GM21367 (cell line): Measurements from ENCODE around the gene GRAMD1B.

ENCODE experiments used
- ATAC-seq: cut with Tn5 transposase; IDR thresholded peaks from one replicate; pipeline ENCODE4 v1.9.1; 2021; ENCODE audit not compliant: unreplicated experiment

The GRAMD1B gene

GRCh38 chr11:123429913-123430720 is at the start of gene GRAMD1B:
GRAMD1B (plus strand) TSS chr11:123430269; CDS start chr11:123430793, 524 bp downstream.
- peak; percentile 71 for ATAC-seq

DNA sequence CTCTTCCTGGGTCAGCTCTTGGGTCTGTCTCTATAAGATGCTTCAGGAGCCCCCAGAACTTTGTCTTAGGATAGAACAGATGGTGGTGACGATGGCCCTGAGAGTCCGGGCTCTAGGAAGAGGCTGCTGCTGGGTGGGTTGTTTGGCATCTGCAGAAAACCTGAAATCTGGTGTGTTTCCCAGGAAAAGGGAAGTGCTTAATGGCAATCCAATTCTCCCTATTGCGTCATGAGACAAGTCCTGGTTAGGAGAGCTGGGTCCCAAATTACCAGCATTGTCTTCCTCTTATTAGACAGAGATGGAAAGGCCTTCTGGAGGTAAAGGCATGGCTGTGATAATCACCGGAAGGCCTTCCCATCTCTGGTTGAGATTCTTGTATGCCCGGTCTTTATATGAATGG is 48.9 kb upstream of the GRAMD1B start:
- no peak for ATAC-seq

GRCh38 chr11:123381817-123382554 is 48.1 kb upstream of the GRAMD1B start:
- ATAC-seq = peak; percentile 80

GRCh38 chr11:123382555-123383074 is 47.5 kb upstream of the GRAMD1B start:
- no peak for ATAC-seq

DNA sequence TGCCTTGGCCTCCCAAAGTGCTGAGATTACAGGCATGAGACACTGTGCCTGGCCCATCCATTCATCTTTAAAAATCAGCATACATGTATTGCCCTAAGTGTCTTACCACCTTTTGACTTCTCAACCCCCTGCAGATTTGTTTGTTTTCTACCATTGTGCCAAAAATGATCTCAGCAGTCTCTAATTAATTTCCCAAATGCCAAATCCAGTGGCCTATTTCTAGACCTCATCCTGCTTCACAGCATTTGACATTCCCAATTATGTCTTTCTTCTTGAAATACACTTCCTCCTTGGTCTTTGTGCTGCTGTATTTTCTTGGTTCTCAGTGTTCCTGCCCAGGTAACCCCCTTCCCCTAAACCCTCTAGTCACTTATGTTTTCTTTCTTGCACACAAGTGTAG is 46.0 kb upstream of the GRAMD1B start:
- ATAC-seq = no peak

DNA sequence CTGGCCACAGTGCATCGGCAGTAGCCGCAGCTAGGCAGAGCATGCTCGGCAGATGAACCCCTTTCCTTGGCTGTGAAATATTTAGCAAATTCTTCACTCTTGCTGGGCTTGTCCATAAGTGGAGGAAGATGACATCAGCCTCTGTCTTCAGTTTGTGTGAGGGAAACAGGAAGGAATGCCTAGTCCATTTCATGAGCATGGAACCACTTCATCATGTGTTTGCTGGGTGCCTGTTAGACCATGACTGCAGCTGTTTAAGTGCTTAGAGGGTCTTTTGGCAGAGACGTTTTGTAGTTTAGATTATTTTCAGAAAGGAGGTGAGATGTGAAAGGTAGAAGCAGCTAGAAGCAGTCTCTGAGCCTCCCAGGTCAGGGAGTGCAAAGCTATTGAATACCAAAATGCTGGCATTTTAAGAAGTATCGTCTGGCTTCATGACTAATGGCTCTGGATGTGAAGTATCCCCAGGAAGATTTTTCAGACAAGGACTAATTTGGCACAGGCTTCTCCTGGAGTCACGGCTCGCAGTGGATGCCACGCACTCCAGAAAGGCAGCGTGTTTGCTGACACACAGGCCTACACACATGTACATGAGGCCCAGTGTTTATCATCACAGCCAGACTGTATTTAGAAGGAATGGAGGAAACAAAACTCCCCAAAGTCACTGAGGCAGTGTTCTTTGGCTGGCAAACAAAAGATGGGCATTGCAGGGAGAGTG is 43.1 kb upstream of the GRAMD1B start:
- no peak for ATAC-seq

- ATAC-seq = no peak
Measured at GRCh38 chr11:123388640-123389039, 41.4 kb upstream of the GRAMD1B start.

GRCh38 chr11:123390146-123390545 is 39.9 kb upstream of the GRAMD1B start:
- no peak for ATAC-seq

GRCh38 chr11:123391646-123392348 is 38.3 kb upstream of the GRAMD1B start:
- ATAC-seq = no peak

DNA sequence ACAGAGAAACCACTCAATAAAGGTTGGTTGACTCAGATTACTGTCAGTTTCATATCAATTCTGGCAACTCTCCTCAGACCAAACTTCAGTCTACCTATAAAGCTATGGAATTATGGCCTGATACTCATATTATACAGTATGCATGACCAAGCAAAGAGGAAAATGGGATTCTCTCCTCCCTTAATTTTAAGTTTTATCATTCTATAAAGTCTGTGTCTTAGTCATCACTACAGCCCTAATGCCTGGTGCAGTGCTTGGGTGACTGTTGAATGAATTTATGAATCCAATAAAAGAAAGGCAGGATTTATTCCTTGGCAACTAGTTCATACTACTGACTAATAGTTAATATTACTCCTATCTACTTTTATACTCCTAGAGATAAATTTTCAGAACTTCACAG is 37.6 kb upstream of the GRAMD1B start:
- no peak for ATAC-seq

DNA sequence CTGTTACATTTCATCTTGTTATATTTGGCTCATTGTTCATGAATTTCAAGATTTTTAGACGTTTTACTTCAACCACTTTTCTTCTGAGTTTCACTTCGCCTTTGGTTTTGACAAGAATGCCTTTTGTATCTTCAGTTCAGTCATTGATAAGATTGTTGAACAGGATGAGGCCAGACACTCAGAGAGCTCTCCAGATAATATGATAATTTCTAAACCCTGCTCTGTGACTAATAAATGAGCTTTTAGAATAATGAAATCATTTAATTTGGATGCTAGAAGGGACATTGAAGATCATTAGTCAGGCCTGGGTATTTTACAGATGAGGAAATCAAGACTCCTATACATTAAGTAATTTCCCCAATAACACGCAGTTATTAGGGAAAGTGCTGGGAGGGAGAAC is 37.2 kb upstream of the GRAMD1B start:
- ATAC-seq = no peak

- no peak for ATAC-seq
Measured at GRCh38 chr11:123393312-123393927, 36.6 kb upstream of the GRAMD1B start.

DNA sequence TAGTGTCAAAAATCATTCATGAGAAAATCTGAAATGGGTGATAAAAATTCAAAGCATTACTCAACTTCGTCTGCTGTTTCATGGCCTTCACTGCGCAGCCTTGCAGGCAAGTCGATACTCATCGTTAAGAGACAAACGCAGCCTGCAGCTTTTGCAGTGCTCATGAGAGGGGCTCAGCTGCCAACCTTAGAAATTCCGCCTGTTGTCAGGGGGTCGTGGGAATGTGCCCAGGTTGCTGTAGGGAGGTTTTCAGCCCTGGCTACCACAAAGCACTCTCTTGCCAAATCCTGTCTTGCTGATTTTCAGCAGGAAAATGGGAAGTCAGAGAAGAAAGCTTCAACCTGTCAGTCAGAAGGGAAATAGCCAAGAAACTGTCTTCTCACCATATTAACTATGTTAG is 25.4 kb upstream of the GRAMD1B start:
- no peak for ATAC-seq

DNA sequence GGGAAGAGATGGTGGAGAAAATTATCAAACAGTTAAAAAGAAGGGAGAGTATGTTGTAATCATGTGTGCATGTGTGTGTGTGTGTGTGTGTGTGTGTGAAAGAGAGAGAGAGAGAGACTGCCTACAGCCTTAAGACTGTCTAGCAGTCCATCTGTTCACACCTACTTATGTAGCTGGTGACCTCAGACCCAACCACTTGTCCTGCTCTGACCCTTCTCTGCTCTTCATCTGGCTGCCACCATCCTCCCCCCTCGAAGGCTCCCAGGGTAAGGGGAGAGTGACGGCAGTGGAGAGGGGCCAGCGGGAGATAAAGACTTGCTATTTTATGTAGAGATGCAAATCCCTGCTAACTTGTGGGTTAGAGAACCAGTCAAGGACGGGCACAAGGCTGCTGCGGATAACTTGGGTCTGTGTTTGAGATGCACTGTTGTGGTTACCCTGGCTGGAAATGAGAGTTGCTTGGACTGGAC is 24.9 kb upstream of the GRAMD1B start:
- no peak for ATAC-seq

- ATAC-seq = no peak
Measured at GRCh38 chr11:123406441-123407129, 23.5 kb upstream of the GRAMD1B start.

- ATAC-seq = no peak
Measured at GRCh38 chr11:123407130-123407995, 22.7 kb upstream of the GRAMD1B start.

DNA sequence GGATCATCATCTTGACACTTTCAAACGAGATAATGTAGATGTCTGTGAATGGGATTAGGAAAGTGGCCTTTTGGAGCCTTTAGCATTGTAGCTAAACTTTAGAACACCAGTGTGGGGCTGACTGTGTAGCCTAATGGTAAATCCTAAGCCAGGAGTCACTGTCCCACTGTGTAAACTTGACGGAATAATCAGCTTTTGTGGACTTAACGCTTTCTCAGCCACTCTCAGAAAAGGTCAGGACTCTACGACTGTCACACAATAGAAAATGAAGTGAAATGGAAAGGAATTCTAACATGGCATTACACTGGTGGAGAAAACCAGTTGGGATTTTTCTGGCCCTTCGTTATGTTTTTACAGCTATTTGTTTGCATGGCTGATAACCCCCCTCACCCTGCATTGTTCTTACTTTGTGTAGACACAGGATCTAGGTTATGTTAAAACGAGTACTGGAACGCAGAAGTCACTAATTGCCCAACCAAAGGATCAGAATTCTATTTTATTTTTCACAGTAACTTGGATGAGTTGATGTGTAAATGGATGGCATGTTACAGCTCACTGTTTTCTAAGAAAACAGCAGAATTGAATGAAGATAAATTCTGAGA is 22.0 kb upstream of the GRAMD1B start:
- ATAC-seq = no peak
